Measurements from ENCODE around the gene ACTN1. TPM values are rescaled to one million over a fixed set of nuclear protein-coding genes. Genes with fewer than 3 reads are reported as not detected.
A peak's percentile ranks its signal among the peaks of the same experiment; 100 is the strongest.

ACTN1 gene
- total RNA-seq, 4 donors from 2014 or later = 40.3 to 585 (median 80.1) TPM

DNA sequence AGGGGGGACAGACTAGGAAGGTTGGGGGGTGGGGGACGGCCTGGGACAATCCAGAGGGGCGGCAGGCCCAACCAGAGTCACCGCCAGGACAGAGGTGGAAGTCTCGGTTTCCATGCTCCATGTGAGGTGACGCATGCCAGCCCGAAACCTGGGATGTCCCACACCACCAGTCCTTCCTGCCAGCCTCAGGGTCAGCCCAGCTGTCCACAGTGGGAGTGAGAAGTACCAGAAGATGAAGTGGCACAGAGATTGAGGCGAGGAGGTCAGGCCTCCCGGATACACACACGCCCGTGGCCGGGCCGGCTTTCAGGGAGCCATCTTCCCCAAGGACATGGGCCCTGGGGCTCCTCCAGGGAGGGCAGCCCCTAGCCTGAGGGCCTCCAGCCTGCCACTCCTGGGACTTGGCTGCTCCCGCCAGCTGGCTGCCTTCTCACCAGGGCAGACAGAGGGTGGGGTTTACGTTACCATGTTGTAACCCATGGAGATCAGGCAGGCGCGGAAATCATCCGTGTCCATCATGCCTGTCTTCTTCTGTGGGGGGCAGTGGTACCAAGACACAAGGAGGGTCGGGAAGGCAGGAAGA is 101.0 kb downstream of the ACTN1 start:
- Histone ChIP-seq H3K36me3 (peaks cover 0 to 90% (median 0%) of the 10 kb centered on the region in 3 donors), H3K4me1 (no peaks in the 10 kb centered on the region), H3K9me3 (no peaks in the 10 kb centered on the region), H3K27me3 (no peaks in the 10 kb centered on the region), H3K4me3 (no peak overlapping the region), H3K27ac (peak overlapping the region in 1 of 4 donors; percentile 31)
- DNase-seq = peak in 1 of 3 donors; percentile 37
- TF ChIP-seq, protein P1, sequence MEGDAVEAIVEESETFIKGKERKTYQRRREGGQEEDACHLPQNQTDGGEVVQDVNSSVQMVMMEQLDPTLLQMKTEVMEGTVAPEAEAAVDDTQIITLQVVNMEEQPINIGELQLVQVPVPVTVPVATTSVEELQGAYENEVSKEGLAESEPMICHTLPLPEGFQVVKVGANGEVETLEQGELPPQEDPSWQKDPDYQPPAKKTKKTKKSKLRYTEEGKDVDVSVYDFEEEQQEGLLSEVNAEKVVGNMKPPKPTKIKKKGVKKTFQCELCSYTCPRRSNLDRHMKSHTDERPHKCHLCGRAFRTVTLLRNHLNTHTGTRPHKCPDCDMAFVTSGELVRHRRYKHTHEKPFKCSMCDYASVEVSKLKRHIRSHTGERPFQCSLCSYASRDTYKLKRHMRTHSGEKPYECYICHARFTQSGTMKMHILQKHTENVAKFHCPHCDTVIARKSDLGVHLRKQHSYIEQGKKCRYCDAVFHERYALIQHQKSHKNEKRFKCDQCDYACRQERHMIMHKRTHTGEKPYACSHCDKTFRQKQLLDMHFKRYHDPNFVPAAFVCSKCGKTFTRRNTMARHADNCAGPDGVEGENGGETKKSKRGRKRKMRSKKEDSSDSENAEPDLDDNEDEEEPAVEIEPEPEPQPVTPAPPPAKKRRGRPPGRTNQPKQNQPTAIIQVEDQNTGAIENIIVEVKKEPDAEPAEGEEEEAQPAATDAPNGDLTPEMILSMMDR (IDR thresholded peaks at IDR 0.05) = no peak
- no peak for TF ChIP-seq POLR2A (IDR thresholded peaks at IDR 0.05)

DNA sequence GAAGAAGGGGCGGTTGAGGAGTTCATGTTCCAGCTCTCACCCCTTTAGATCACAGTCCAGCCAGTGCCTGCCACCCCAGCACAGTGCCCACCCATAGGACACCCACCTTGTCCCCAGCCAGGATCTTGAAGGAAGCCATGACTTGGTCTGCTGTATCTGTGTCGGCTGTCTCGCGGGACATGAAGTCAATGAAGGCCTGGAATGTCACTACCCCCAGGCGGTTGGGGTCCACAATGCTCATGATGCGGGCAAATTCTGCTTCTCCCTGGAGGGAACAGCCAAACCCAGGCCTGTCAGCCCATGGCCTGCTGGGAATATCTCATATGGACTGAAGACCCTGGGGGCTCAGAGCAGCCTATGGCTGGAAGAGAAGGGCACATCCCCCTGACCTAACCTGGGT is 102.1 kb downstream of the ACTN1 start:
- peaks cover 0 to 90% (median 0%) of the 10 kb centered on the region in 3 donors for H3K36me3 ChIP-seq
- H3K4me3 ChIP-seq = no peak overlapping the region
- no peaks in the 10 kb centered on the region for H3K4me1 ChIP-seq
- no peak for DNase-seq
- H3K27me3 ChIP-seq = no peaks in the 10 kb centered on the region
- no peaks in the 10 kb centered on the region for H3K9me3 ChIP-seq
- TF ChIP-seq, protein P1 (IDR thresholded peaks at IDR 0.05) = no peak
- TF ChIP-seq POLR2A (IDR thresholded peaks at IDR 0.05) = no peak
- no peak overlapping the region for H3K27ac ChIP-seq

DNA sequence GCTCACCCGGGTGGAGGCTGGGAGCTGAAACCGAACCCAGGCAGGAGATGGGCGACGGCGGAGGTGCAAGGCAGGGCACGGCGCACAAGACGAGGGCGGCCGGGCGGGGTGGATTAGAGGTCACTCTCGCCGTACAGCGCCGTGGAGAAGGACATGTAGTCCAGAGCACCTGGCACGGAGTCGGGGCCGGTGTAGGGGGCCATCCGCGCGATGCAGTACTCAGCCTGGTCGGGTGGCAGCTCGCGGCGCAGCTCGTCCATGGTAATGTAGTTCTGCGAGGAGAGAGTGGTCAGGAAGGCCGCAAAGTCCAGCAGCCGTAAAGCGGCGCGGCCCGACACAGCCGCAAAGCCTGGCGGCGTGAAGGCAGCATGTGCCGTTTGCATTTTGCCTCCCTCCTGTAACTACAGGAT is 104.4 kb downstream of the ACTN1 start:
- Histone ChIP-seq H3K4me3 (no peak overlapping the region), H3K27ac (no peak overlapping the region), H3K9me3 (no peaks in the 10 kb centered on the region), H3K36me3 (peaks cover 0 to 73% (median 0%) of the 10 kb centered on the region in 3 donors), H3K4me1 (no peaks in the 10 kb centered on the region), H3K27me3 (no peaks in the 10 kb centered on the region)
- TF ChIP-seq POLR2A (IDR thresholded peaks at IDR 0.05) = no peak
- TF ChIP-seq, protein P1 (IDR thresholded peaks at IDR 0.05) = no peak
- no peak for DNase-seq

DNA sequence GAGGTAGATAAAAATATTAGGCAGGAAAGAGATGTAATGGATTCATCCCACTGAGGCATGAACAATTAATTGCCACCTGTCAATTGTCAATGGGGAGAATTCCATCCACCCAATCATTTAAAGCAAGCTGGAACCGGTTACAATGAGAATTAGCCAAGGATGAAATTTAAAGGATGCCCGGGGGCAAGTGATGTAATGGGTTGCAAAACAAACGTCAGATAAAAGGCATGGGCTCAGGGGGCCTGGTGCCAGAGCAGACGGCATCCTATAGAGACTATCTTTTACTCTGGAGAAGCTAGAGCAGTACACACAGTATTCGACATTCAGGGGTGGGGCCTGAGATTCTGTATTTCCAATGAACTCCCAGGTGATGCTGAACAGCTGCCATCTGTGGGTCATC is 105.7 kb downstream of the ACTN1 start:
- no peak for TF ChIP-seq POLR2A (IDR thresholded peaks at IDR 0.05)
- TF ChIP-seq, protein P1 (IDR thresholded peaks at IDR 0.05) = no peak
- H3K9me3 ChIP-seq = no peaks in the 10 kb centered on the region
- no peak overlapping the region for H3K27ac ChIP-seq
- H3K27me3 ChIP-seq = no peaks in the 10 kb centered on the region
- H3K4me1 ChIP-seq = no peaks in the 10 kb centered on the region
- DNase-seq = no peak
- no peak overlapping the region for H3K4me3 ChIP-seq
- H3K36me3 ChIP-seq = peaks cover 0 to 60% (median 0%) of the 10 kb centered on the region in 3 donors

DNA sequence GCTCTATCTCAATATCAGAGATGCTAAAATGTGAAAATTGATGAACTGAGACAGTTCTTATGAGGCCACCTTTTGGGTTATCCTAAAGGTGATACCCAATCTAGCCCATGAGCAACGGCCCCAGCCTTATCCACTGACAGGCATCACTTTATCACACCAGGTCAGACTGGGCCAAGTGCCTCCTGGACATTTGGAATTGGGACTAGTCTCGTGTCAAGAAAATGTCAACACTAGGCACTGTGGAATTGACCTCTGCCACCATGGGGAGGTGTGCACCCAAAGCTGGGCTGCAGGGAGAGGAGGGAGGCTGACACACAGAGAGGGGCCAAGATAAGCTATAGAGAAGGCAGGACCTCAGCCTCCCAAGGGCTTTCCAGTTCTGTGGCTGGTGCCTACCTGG is 107.7 kb downstream of the ACTN1 start:
- Histone ChIP-seq H3K4me1 (no peaks in the 10 kb centered on the region), H3K36me3 (peaks cover 0 to 40% (median 0%) of the 10 kb centered on the region in 3 donors), H3K27ac (no peak overlapping the region), H3K27me3 (no peaks in the 10 kb centered on the region), H3K9me3 (no peaks in the 10 kb centered on the region), H3K4me3 (no peak overlapping the region)
- TF ChIP-seq POLR2A (IDR thresholded peaks at IDR 0.05) = no peak
- TF ChIP-seq, protein P1 (IDR thresholded peaks at IDR 0.05) = no peak
- no peak for DNase-seq
